ENCODE measurements around the gene MYL9.
"Not testable (repeated sequence)": the region's sequence is repeated elsewhere in the genome, so short reads cannot be mapped to it uniquely, and the experiment has no call there.

Gene MYL9

DNA sequence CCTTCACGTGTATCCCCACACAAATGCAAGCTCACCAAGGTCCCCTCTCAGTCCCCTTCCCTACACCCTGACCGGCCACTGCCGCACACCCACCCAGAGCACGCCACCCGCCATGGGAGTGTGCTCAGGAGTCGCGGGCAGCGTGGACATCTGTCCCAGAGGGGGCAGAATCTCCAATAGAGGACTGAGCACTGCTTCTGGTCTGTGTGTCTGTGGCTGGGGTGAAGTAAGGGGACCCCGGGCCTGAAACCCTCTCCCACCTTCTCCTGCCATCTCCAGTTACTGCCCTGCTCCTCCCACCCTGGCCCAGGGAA is 8.3 kb downstream of the MYL9 start:
- no peak for DNase-seq (ENCODE audit: low read depth, low spot score)

DNA sequence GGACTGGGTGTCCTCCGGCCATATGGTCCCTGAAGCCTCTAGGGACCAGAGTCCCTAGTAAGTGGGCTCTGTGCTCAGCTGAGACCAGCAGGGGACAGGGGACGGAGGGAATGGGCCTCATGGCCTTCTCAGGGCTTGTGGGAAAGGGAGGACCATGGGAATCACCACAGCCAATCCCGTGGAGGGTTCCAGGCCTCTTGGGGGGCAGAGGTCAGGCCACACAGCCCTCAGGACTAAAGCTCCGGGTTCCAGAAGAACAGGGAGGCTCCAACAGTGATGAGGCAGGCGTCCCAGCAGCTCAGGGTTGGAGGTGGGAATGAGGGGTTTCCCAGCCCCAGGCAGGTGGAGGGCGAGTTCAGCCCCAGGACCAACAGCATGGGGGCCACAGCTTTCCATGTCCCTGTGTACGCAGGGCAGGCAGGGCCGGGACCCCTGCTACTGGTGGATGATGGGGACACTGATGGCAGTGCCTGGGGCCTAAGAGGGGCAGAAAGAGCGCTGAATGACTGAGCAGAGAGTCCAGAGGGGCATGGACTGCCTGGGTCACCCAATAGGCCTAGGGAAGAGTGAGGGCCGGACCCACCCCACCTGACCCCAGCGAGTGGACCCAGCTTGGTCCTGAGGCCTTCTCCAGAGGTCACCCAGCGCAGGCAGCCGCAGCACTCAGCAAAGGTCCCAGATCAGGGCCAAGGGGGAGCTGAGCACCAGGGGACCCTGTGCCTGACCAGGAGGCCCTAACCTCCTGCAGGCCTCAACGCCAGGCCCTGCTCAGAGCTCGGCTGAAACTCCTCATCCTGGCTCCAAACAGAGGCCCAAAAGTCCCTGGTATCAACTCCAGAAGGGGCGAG is 8.8 kb downstream of the MYL9 start:
- DNase-seq (ENCODE audit: low read depth, low spot score), result no peak

DNA sequence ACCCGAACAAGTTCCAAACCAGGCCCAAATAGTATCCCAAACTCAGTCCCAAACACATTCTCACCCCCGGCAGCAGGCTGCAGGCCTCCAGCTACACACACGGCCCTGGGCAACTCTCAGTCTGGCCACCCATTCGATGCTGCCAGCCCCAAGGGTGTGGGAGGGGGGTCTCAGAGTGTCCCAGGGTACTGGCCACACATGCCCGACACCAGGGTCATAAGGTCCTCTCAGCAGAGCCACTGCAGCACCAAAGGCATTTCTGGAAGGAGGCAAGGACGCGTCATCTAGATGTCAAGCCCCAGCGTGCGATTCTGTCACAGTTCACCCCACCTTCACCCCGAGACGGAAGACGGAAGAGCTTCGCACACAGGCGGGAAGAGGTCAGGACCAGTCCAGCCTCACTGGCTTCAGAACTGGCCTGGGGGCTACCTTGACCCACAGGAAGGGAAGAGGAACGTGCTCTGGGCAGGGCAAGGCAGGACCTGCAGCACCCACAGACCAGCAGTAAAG is 9.5 kb downstream of the MYL9 start:
- no peak for DNase-seq (ENCODE audit: low read depth, low spot score)

DNA sequence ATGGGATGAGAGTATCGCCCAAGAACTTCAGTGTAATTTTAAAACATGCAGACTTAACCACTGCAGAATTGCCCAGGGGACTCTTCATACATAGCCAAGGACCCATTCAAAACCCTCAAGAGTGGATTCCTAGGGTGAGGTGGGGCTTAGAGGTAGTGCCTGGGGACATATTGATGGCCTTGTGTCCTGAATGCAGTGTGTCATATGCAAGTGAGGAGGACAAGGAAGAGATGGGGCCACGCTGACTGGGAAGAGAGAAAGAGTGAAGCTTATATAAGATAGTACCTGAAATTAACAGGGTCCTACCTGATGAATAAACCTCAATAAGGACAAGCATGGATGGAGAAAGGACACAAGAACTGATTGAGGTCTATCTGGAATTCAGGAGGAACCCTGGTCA is 13.9 kb downstream of the MYL9 start:
- no peak for DNase-seq (ENCODE audit: low read depth, low spot score)

DNA sequence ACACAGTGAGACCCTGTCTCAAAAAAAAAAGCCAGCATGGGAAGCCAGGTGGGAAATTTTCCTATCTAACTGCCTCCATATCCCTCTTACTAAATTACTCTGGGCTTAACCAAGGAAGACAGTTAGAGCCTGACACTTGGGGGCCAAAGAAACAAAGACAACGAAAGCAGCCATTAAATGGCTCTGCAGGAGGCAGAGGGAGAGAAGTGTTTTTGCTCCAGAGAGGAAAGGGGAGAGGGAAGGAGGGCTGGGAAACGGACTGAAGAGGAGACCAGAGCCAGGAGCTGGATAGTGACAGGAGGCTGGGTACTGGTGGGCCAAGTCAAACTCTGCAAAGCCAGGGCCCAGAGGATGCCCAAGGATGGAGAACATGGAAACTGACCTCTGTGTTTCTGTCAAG is 21.4 kb downstream of the MYL9 start:
- DNase-seq (ENCODE audit: low read depth, low spot score), result no peak

DNA sequence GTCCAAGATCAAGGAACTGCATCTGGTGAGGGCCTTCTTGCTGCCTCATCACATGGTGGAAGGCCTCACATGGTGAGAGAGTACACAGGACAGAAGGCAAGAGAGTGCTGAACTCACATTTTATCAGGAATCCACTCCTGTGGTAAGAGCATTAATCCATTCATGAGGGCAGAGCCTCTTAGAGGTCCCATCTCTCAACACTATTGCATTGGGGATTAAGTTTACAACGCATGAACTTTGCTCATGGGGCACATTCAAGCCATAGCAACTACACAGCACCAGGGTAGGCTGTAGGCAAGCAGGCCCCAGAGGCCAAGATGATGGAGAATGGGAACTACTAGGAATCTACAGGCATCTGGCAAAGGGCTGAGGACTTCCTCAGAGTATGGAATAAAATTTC is 22.1 kb downstream of the MYL9 start:
- no peak for DNase-seq (ENCODE audit: low read depth, low spot score)

DNA sequence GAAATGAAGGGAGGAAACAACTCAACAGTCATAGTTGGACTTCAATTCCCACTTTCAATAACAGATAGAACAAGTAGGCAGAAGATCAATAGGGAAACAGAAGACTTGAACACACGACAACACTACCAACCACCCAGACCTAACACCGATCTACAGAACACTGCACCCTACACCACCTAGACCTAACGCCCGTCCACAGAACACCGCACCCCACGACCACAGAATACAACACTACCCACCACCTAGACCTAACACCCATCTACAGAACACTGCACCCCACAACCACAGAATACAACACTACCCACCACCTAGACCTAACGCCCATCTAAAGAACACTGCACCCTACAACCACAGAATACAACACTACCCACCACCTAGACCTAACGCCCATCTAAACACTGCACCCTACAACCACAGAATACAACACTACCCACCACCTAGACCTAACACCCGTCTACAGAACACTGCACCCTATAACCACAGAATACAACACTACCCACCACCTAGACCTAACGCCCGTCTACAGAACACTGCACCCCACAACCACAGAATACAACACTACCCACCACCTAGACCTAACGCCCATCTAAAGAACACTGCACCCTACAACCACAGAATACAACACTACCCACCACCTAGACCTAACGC is 22.9 kb downstream of the MYL9 start:
- DNase-seq (ENCODE audit: low read depth, low spot score), result not testable (repeated sequence)

DNA sequence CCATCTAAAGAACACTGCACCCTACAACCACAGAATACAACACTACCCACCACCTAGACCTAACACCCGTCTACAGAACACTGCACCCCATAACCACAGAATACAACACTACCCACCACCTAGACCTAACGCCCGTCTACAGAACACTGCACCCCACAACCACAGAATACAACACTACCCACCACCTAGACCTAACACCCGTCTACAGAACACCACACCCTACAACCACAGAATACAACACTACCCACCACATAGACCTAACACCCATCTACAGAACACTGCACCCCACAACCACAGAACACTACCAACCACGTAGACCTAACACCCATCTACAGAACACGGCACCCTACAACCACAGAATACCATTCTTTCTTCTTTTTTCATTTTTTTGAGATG is 23.4 kb downstream of the MYL9 start:
- DNase-seq (ENCODE audit: low read depth, low spot score), result not testable (repeated sequence)

DNA sequence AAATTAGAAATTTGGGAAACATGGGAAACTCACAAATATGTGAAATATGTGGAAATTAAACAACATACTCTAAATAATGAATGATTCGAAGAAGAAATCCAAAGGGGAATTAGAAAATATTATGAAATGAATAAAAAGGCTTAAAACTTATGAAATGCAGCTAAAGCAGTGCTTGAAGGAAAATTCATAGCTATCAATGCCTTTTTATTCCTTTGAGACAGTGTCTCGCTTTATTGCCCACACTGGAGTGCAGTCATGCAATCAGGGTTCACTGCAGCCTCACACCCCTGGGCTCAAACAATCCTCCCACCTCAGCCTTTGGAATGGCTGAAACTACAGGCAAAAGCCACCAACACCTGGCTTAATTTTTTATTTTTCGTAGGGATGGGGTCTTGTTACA is 24.2 kb downstream of the MYL9 start:
- DNase-seq (ENCODE audit: low read depth, low spot score), result no peak

DNA sequence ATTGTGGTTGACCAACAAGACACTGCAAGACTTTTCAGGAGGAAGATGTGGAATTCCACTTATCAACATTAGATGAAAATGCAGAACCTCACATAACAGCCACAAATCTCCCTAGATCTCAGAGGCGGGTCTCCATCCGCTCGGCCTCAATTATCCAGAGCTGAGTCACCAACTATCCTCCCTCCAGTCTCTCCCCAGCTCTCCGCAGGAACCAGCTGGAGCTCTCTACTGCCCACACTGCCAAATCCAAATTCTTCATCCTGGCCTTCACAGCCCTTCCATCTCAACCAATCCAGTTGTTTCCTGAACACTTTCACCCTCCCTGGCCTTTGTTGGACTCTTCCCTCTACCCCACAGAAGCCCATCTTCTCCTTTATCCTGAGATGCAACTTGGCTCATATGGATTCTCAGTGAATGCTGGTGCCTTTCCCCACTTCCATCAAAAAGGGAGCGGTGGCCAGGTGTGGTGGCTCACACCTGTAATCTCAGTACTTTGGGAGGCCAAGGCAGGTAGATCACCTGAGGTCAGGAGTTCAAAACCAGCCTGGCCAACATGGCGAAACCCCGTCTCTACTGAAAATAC is 28.6 kb downstream of the MYL9 start:
- DNase-seq (ENCODE audit: low read depth, low spot score), result no peak

DNA sequence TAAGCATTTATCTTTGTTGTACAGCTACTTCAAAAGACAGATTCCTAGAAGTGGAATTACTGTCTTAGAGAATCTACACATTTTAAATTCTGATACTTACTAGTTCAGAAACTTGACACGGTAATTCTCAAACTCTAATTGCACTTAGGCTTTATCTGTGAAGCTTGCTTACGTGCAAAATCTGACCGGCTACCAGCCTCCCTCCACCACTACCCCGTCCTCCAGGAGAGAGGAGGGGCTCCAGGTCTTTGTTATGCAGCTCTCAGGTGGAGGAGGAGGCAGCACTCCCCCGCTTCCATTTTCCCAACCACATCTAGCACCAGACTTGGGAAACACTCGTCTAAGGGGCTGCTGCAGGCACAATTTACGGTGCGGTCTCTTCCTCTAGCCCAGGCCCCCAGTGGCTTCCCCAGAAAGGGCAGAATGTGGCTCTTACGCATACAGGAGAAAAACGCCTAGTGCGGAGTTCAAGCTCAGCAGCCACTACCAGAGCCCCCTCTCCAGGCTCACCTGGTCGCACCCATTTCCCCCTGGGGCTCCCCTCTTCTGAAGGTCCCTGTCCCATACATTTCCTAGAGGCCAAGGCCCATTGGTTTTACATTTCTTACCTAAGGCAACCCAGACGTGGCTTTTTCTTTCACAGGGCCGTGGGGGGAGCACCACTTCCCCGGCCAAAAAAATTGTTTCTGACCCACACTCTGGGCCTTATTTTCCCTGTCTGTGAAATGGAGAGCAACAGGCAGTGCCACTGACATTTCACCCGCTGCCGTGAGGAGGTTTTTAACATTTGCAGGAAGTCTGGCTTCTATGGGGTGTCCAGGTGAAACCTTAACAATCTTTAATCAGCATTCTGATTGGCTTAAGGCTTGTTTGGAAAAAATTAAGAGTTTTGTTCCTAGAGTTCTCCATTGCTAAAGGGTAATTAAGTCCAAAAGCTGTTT is 30.5 kb downstream of the MYL9 start:
- no peak for DNase-seq (ENCODE audit: low read depth, low spot score)

DNA sequence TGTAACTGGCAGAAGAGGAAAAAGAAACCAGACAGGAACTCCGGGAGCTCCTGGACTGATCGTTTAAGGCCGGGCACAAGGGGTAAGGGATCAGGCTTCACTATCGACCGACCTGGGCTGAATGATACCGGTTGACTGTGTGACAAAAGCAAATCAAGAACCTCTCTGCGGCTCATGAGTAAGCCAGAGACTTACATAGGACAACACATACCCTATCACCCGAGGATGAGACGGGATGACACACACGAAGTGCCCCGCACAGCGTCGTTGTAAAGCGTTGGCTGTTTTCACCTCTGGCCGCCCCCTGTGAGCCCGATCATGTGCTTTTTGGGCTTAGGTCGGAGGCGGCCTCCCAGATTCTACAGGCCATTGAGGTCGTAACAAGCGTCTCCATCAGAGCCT is 31.4 kb downstream of the MYL9 start:
- no peak for DNase-seq (ENCODE audit: low read depth, low spot score)

DNA sequence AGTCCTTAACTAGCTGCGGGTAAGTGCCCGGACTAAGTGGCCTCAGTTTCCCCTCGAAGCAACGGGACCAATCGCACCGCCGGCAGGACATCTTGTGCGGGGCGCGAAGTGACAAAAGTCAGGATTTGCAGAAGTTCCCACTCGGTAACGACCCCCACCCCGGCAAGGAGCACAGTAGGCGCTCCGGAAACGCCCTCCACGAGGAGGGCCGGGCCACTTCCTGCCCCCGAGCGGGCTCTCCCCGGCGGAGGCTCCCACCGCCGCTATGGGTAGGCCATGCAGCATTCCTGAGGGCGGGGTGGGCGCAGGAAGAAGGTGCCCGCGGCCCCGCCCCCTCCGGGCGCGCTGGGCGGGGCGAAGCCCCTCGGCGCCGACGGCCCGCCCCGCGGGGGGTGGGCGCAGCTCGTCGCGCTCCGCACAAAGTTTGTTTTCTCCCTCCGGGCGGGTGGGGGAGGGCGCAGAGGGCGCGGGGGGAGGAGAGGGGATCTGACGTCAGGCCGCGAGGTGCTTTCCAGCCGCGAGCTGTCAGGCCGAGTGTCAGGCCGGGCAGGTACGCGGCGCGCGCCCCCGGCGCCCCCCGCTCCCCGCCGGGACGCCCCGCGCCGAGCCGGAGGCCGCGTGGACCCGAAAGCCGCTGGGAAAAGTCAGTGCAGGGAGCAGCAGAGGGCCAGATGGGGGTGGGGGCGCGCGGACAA is 31.9 kb downstream of the MYL9 start, which contains the start of gene TGIF2:
Gene TGIF2, plus strand, starts transcription at position 495 of the 695 bp plus-strand sequence. CDS start 5,178 bp downstream, outside the sequence.
- no peak for DNase-seq (ENCODE audit: low read depth, low spot score)

DNA sequence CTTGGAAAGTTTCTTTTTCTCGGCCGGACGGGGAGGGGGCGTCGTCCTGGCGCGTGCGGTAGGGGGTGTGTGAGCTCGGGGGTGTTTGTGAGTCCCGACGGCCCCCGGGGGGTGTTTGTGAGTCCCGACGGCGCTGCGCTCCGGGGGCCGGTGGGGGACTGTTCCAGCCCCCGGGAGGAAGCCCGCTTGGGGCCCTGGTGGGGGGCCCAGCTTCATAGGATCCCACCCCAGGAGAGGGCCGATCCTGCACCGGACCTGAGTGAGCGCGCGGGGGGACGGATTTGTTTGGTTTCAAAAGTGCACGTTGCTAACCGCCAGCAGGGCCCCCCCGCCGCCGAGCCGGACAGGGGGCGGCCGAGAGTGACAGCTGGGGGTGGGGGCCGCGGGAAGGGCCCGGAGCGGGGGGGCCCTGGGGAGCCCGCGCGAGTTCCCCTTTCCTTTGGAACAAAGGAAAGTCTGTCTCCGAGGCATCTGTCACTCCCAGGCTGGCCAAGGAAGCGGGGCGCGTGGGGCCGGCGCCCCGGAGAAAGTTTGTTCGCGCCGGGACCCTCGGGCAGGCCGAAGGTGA is 32.6 kb downstream of the MYL9 start:
- no peak for DNase-seq (ENCODE audit: low read depth, low spot score)

DNA sequence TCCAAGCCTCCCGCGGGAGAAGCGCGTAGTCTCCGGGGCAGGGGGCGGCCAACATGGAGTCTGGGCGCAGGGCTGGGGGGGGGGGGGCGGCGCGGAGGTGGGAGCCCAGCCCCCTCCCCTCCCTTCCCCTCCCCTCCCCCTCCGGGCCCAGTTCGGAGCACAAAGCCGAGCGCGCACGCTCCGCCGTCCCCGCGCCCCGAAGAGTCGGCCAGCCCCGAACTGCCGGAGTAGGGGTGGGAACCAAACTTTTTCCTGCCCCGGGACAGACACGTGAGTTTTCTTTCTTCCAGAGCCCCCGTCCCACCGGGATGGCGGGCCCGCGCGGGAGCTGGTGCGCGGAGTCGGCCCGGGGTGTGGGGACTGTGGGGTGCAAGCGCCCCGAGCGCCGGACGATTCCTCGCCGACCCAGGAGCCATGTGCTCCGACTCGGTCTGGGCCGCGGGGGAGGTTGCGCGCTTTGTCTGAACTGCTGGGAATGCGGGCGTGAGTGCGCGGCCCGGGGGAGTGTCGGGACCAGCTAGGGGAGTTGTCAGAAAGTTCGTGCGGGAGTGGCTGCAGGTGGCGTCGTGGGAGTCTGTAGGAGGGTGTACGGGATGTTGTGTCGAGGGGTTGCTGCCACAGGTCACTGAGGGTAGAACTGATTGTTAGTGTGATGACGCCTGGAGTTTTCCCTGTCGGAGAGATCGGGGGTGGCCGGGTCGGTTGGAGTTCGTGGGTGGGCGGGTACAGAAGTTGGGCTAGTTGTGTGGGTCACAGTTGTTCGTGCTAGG is 33.2 kb downstream of the MYL9 start:
- no peak for DNase-seq (ENCODE audit: low read depth, low spot score)

DNA sequence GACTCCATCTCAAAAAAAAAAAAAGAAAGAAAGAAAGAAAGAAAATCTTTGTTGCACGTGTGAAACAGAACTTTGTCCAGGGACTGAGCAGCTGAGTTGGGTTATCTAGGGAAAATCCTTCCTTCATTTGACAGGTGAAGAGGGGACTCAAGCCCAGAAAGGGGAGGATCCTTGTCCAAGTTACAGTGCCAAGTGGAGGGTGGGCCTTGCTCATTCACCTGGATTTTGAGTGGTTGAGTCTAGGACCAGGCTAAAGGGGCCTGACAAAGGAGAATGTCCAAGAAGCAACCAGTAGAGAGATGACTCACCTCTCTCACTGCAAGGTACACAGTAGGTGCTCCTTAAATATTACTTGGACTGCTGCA is 34.7 kb downstream of the MYL9 start:
- no peak for DNase-seq (ENCODE audit: low read depth, low spot score)

DNA sequence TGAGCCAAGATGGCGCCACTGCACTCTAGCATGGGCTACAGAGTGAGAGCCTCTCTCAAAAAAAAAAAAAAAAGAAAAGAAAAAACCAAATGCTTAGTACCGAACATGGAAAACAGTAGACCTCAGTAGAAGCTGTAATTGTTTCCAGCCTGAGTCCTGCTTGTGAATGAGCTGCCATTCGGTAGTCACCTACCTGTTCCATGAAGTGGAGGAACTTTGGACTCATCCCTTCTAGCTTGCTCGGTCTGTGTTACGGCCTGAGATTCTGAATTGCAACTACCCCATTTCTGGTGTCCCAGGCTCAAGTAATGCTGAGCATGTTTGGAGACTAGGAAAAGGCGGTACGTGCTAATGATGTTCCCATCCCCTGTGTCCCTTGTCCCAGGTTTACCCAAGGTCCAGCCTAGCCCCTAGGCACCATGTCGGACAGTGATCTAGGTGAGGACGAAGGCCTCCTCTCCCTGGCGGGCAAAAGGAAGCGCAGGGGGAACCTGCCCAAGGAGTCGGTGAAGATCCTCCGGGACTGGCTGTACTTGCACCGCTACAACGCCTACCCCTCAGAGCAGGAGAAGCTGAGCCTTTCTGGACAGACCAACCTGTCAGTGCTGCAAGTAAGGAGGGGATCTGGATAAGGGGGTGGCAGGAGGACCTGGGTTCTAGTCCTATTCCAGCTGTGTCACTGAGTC is 37.2 kb downstream of the MYL9 start:
- DNase-seq (ENCODE audit: low read depth, low spot score), result no peak

DNA sequence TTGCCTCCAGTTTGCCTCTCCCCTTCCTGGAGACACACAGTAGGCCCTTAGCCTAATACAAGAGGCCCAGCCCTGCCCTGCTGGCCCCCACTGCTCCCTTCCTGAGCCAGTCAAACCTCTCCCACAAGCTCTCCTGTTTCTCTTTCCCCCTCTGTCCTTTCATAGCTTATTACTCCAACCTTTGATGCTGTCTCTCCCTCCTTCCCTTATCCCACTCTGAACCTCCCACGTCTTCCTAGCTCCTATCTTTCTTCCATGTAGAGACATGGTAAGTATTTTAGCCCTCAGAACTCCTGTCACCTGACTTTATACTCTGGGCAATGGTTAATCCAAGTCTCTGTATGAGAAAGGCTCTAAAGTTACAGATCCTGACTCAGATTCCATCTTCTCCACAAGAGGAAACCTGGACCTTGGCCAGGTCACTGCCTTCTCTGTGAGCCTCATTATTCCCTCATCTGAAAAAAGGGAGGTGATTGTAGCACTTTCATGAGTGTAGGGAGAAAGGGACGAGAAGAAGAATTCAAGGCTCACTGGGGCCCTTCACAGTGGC is 38.8 kb downstream of the MYL9 start:
- no peak for DNase-seq (ENCODE audit: low read depth, low spot score)

DNA sequence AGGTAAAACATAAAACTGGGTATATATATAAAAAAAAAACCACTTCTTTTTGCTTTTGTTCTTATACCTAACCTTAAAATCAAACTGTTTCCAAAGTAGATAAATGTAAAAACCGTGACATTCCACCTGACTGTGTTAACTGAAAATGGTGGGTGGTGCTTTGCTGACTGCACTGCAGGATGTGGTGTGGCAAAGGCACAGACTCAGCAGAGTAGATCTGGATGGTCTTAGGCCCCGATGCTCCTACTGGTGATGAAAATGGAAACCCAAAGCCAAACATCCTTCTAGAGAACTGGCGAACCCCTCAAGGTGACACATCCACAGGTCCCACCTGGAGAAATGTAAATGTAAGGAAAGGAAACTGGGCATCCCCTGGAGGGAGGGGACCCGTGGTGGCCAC is 41.0 kb downstream of the MYL9 start:
- no peak for DNase-seq (ENCODE audit: low read depth, low spot score)

Measured in smooth muscle cell of the brain vasculature (primary cell).